Measurements from ENCODE around the gene DAPK3.

- no peak for TF ChIP-seq CTCF (IDR thresholded peaks at IDR 0.05)
- no peak for TF ChIP-seq POLR2AphosphoS5 (IDR thresholded peaks at IDR 0.05)
These were observed 47.7 kb downstream of the DAPK3 start for GRCh38 chr19:3923096-3923758.

All from gastroesophageal sphincter (tissue), 3 donors.